ENCODE measurements around the gene ATP6V0E1.

DNA sequence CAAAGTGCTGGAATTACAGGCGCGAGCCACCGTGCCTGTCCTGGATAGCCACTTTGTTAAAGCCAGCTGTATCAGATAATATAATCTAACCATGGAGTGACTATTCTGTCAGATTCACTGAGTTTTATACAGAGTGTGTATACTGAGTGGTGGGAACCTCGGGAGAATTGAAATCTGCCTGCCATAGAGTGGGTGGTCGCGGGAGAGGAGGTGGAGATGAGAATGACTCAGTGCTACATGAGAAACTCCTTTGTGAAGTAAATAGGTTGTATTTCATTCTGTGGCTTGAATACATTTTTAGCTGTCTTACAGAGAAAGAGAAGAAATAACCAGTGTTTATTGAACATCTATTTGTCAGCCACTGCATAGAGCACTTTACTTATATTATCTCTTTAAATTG, 26.4 kb downstream of the ATP6V0E1 start:
- TF ChIP-seq, protein P1, sequence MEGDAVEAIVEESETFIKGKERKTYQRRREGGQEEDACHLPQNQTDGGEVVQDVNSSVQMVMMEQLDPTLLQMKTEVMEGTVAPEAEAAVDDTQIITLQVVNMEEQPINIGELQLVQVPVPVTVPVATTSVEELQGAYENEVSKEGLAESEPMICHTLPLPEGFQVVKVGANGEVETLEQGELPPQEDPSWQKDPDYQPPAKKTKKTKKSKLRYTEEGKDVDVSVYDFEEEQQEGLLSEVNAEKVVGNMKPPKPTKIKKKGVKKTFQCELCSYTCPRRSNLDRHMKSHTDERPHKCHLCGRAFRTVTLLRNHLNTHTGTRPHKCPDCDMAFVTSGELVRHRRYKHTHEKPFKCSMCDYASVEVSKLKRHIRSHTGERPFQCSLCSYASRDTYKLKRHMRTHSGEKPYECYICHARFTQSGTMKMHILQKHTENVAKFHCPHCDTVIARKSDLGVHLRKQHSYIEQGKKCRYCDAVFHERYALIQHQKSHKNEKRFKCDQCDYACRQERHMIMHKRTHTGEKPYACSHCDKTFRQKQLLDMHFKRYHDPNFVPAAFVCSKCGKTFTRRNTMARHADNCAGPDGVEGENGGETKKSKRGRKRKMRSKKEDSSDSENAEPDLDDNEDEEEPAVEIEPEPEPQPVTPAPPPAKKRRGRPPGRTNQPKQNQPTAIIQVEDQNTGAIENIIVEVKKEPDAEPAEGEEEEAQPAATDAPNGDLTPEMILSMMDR (IDR thresholded peaks at IDR 0.05; ENCODE audit: low read length): no peak
- no peak for TF ChIP-seq EZH2 (optimal IDR thresholded peaks at IDR 0.05; ENCODE audit: low read depth, low read length)
- no peak for TF ChIP-seq EZH2phosphoT487 (IDR thresholded peaks at IDR 0.05; ENCODE audit: low read length)
